IPS-18a (cell line): Measurements from ENCODE around the gene GRIN1.

Experiments
- H3K27ac ChIP-seq: one replicate; pipeline ENCODE4 v1.5.1; 2013; ENCODE audit warnings: low read length
- H3K27me3 ChIP-seq: one replicate; pipeline ENCODE4 v1.6.1; 2013; ENCODE audit warnings: mild to moderate bottlenecking, low read length; ENCODE audit not compliant: control insufficient read depth, insufficient read depth
- H3K36me3 ChIP-seq: one replicate; pipeline ENCODE4 v1.6.1; 2013; ENCODE audit warnings: low read depth, low read length; ENCODE audit not compliant: control insufficient read depth
- H3K4me1 ChIP-seq: one replicate; pipeline ENCODE4 v1.6.1; 2013; ENCODE audit warnings: low read depth, low read length; ENCODE audit not compliant: control insufficient read depth
- H3K4me3 ChIP-seq: one replicate; pipeline ENCODE4 v1.5.1; 2013; ENCODE audit warnings: low read length
- H3K9ac ChIP-seq: one replicate; pipeline ENCODE4 v1.6.1; 2013; ENCODE audit warnings: mild to moderate bottlenecking, low read length, moderate library complexity
- H3K9me3 ChIP-seq: one replicate; pipeline ENCODE4 v1.6.1; 2013; ENCODE audit warnings: low read depth, low read length; ENCODE audit not compliant: control insufficient read depth

Gene GRIN1

DNA sequence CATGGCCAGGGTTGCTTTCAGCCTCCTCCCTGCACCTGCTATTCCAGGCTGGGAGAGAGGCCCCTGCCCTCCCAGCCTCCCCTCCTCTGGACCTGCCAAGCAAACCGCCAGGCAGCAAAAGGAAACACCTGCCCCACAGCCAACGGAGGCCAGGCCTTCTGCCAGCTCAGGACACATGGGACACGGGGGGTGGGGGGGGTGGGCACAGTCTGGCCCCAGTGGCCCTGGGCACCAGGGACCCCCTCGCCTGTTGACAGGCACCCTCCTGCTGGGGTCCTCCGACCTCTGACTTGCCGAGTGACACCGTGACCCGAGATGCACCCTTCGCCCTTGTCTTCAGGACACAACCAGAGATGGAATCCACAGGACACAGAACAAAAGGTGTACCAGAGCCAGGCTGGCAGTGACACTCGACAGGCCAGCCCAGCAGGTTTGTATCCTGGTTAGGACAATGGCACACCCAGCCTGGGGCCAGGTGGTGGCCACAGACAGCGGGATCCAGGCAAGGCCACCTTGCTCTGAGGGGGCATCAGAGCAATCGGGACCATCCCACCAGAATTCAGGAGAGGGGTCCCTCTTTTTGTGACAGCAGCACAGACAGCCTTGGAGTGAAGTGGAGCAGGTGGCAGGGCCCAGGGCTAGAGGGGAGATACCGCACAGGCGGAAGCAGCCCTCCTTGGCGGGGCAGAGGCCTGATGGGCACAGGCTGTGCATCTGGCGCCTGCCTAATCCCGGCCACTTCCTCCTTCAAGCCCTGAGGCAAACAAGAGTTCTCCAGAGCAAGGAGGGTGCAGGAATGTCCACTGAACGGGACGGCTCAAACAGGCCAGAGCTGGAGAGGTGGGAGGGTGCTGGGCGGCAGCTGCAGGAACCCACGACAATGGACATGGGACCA, 34.2 kb downstream of the GRIN1 start:
- Histone ChIP-seq H3K27me3 (peaks cover 79% of the 10 kb centered on the region), H3K36me3 (no peaks in the 10 kb centered on the region), H3K4me3 (no peak overlapping the region), H3K9ac (no peak overlapping the region), H3K9me3 (no peaks in the 10 kb centered on the region), H3K4me1 (no peaks in the 10 kb centered on the region), H3K27ac (no peak overlapping the region)

DNA sequence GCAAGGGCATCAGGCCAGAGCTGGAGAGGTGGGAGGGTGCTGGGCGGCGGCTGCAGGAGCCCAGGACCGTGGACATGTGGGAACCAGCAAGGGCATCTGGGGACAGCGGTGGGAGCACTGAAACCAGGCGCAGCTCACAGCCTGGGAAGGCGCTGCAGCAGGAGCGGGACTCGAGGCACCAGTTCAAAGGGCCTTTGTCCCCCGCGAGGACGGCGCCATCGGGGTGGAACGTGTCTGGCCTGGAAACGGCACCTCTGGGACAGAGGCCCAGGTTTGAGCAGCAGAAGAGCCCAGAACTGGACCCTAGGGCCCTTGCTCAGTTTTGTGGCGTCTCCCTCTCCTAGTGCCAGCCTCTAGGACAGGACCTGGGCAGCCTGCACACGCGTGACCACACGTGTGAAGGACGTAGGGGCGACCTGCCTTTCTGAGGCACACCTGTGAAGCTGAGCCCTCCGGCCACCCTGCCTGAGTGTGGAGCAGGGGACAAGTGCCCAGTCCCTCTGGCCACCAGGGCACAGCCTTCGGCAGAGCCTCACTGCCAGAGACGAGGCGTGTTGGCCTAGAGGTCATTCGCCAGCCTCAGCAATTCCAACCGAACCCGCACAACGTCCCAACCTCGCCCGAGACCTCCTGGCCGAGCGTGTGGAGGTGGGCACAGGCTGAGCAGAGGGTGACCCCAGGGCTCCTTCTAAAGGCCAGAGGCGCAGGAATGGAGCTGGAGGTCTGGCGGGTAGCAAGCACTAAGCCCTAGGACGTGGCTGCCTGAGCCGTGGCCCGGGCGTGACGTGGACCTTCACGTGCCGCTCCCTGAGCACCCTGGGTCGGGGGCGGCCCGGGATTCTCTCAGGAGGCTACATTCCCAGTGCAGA, 35.1 kb downstream of the GRIN1 start:
- Histone ChIP-seq H3K27ac (no peak overlapping the region), H3K4me3 (no peak overlapping the region), H3K9ac (no peak overlapping the region)

GRCh38 chr9:137174722-137175293, 35.9 kb downstream of the GRIN1 start:
- no peak overlapping the region for H3K27ac ChIP-seq
- H3K4me1 ChIP-seq = no peaks in the 10 kb centered on the region
- no peaks in the 10 kb centered on the region for H3K9me3 ChIP-seq
- peaks cover 62% of the 10 kb centered on the region for H3K27me3 ChIP-seq
- no peak overlapping the region for H3K9ac ChIP-seq
- H3K36me3 ChIP-seq = peaks cover under 1% of the 10 kb centered on the region
- H3K4me3 ChIP-seq = peak overlapping the region; percentile 6

More for the DNA sequence above, 35.1 kb downstream of the GRIN1 start:
- Histone ChIP-seq H3K27me3 (peaks cover 70% of the 10 kb centered on the region), H3K9me3 (no peaks in the 10 kb centered on the region), H3K4me1 (no peaks in the 10 kb centered on the region), H3K36me3 (no peaks in the 10 kb centered on the region)

- H3K9ac ChIP-seq = no peak overlapping the region
- no peak overlapping the region for H3K27ac ChIP-seq
Measured at GRCh38 chr9:137175345-137175961, 36.5 kb downstream of the GRIN1 start.

GRCh38 chr9:137176302-137177182, 37.6 kb downstream of the GRIN1 start:
- Histone ChIP-seq H3K9ac (no peak overlapping the region), H3K27me3 (peaks cover 45% of the 10 kb centered on the region), H3K36me3 (peaks cover 7% of the 10 kb centered on the region), H3K4me1 (no peaks in the 10 kb centered on the region), H3K27ac (no peak overlapping the region), H3K4me3 (no peak overlapping the region), H3K9me3 (no peaks in the 10 kb centered on the region)

More at GRCh38 chr9:137175345-137175961, 36.5 kb downstream of the GRIN1 start:
- Histone ChIP-seq H3K4me3 (peak overlapping the region; percentile 6), H3K9me3 (no peaks in the 10 kb centered on the region), H3K4me1 (no peaks in the 10 kb centered on the region), H3K27me3 (peaks cover 56% of the 10 kb centered on the region), H3K36me3 (peaks cover 7% of the 10 kb centered on the region)

DNA sequence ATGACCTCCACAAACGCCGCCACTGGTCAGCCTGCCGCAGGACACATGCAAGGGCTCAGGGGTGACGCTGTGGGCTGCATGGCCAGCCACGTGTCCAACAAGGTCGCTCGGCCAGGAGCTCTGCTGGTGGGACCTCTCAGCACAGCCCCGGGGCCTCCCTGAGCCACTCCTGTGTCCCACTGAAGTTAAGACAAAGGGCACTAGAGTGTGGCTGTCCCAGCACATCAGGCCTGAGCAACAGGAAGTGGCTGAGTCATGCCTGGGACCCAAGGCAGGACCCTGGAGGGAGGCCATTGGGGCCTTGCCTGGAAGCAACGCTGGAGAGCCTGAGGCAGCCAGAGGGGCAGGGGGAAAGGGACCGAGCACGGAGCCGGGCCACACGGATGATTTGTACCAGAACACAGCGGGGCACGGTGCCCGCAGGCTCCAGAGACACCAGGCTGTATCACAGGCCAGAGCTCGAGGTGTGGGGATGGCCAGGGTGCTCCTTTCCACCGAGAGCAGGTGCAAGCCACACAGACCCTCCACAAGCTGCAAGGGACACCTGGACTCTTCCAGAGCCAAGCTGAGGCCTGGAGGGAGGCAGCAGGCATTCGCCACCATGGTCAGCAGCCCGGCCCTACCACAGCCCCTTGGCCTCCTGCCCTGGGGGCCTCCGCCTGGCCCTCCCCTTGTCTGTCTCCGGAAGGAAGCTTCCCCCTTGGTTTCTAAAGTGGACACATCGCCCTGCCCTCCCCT, 39.4 kb downstream of the GRIN1 start:
- H3K27ac ChIP-seq = no peak overlapping the region
- H3K36me3 ChIP-seq = peaks cover 14% of the 10 kb centered on the region
- H3K4me3 ChIP-seq = no peak overlapping the region
- H3K9ac ChIP-seq = no peak overlapping the region
- peaks cover 28% of the 10 kb centered on the region for H3K27me3 ChIP-seq
- no peaks in the 10 kb centered on the region for H3K4me1 ChIP-seq
- no peaks in the 10 kb centered on the region for H3K9me3 ChIP-seq

DNA sequence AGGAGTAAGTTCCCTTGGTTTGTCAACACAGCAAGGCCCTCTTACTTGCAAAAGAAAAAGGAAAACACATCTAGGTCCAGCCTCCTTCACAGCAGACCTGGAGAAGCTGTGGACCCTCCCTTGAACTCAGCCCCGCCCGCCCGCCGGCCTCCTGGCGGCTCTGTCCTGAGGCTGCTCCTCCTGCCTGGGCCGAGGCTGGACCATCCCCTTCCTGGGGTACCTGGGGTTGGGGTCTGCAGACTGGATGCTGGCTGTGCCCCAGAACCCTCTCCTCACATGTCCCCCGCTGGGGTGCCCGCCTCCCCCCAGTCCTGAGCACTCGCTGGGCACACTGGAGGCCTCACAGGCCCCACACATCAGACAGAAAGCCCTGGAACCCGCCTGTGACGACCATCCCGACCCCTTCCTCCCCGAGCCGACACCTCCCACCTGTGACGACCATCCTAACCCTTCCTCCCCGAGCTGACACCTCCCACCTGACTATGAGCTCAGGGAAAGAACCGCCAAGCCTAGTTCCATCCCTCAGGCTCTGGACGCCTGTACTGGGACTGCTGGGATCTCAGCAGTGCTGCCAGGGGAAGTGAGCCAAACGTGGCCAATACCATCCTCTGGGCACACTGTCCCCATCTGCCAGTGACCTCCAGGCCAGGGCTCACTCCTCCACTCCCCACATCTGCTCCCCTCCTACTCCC, 40.1 kb downstream of the GRIN1 start:
- Histone ChIP-seq H3K27me3 (peaks cover 21% of the 10 kb centered on the region), H3K4me1 (no peaks in the 10 kb centered on the region), H3K9ac (no peak overlapping the region), H3K36me3 (peaks cover 19% of the 10 kb centered on the region), H3K4me3 (no peak overlapping the region), H3K27ac (no peak overlapping the region), H3K9me3 (no peaks in the 10 kb centered on the region)

DNA sequence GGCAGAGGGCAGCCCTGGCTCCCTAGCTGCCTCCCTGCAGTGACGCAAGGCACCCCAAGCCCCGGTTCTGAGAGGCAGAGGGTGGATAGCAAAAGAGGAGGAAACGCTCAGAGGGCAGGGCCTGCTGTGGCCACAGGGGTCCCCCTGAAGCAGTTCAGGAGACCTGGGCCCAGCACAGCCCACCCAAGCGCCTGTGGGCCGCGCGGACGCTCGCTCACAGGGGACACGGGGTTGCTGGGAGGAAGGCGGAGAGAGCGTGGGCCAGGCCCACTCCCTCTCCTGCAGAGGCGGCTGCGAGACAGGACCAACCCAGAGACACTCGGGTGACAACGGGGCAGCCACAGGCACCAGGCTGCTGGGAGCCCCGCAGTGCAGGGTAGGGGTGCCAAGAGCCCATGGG, 40.8 kb downstream of the GRIN1 start:
- no peak overlapping the region for H3K27ac ChIP-seq
- H3K4me1 ChIP-seq = no peaks in the 10 kb centered on the region
- no peaks in the 10 kb centered on the region for H3K9me3 ChIP-seq
- H3K27me3 ChIP-seq = peaks cover 16% of the 10 kb centered on the region
- peaks cover 19% of the 10 kb centered on the region for H3K36me3 ChIP-seq
- H3K4me3 ChIP-seq = no peak overlapping the region
- no peak overlapping the region for H3K9ac ChIP-seq

GRCh38 chr9:137180491-137180890, 41.5 kb downstream of the GRIN1 start:
- no peak overlapping the region for H3K9ac ChIP-seq
- H3K4me1 ChIP-seq = no peaks in the 10 kb centered on the region
- H3K27me3 ChIP-seq = peaks cover 10% of the 10 kb centered on the region
- H3K9me3 ChIP-seq = no peaks in the 10 kb centered on the region
- H3K4me3 ChIP-seq = no peak overlapping the region
- H3K27ac ChIP-seq = no peak overlapping the region
- H3K36me3 ChIP-seq = peaks cover 19% of the 10 kb centered on the region

GRCh38 chr9:137181680-137182079, 42.7 kb downstream of the GRIN1 start:
- H3K27ac ChIP-seq = no peak overlapping the region
- H3K9ac ChIP-seq = no peak overlapping the region
- no peak overlapping the region for H3K4me3 ChIP-seq
- peaks cover 22% of the 10 kb centered on the region for H3K36me3 ChIP-seq
- H3K27me3 ChIP-seq = no peaks in the 10 kb centered on the region
- H3K4me1 ChIP-seq = no peaks in the 10 kb centered on the region
- no peaks in the 10 kb centered on the region for H3K9me3 ChIP-seq
